ENCODE results near the gene EXD3. TPM values are rescaled to one million over a fixed set of nuclear protein-coding genes. Genes with fewer than 3 reads are reported as not detected.

EXD3 gene
- polyA plus RNA-seq, 6 donors from 2014 or later: 2.3 to 7.5 (median 4.5) TPM; not detected in 1

- peak overlapping the region; percentile 87 to 95 (median 90) for H3K4me3 Mint-ChIP-seq
- ATAC-seq (ENCODE audit: low read depth in 2 of 2) (peak; percentile 26 to 29), DNase-seq (no peak)
- no peaks in the 10 kb centered on the region for H3K9me3 Mint-ChIP-seq
- H3K4me1 Mint-ChIP-seq: peaks cover 32 to 48% (median 45%) of the 10 kb centered on the region in 3 donors
- no peaks in the 10 kb centered on the region for H3K36me3 Mint-ChIP-seq
- no peaks in the 10 kb centered on the region for H3K27me3 Mint-ChIP-seq
- H3K27ac Mint-ChIP-seq: peak overlapping the region in 5 of 6 donors; percentile 85 to 97 (median 90)
Measured at GRCh38 chr9:137278061-137278701, 144.8 kb downstream of the EXD3 start.

- H3K4me1 Mint-ChIP-seq: peaks cover 30 to 44% (median 38%) of the 10 kb centered on the region in 3 donors
- peak; percentile 47 for DNase-seq
- peak within 1 kb of the TSS; percentile 87 to 95 (median 90) for H3K4me3 Mint-ChIP-seq
- peak within 1 kb of the TSS; percentile 54 to 97 (median 91) for H3K27ac Mint-ChIP-seq
- no peaks in the 10 kb centered on the region for H3K27me3 Mint-ChIP-seq
- H3K9me3 Mint-ChIP-seq: no peaks in the 10 kb centered on the region
- H3K36me3 Mint-ChIP-seq: no peaks in the 10 kb centered on the region
- peak; percentile 50 for ATAC-seq (ENCODE audit: low read depth in 2 of 2)
Measured at GRCh38 chr9:137277329-137278041, 145.5 kb downstream of the EXD3 start, which contains the start of gene TOR4A. Gene TOR4A (plus strand): TSS chr9:137277726. CDS start chr9:137278690, 964 bp downstream.

GRCh38 chr9:137276473-137277328 is 146.3 kb downstream of the EXD3 start:
- H3K4me3 Mint-ChIP-seq: peak overlapping the region; percentile 87 to 95 (median 90)
- DNase-seq: no peak

GRCh38 chr9:137275588-137276472 is 147.1 kb downstream of the EXD3 start:
- H3K4me1 Mint-ChIP-seq: peaks cover 28 to 42% (median 32%) of the 10 kb centered on the region in 3 donors
- H3K27me3 Mint-ChIP-seq: no peaks in the 10 kb centered on the region
- ATAC-seq (ENCODE audit: low read depth in 2 of 2) (no peak), DNase-seq (no peak)
- no peaks in the 10 kb centered on the region for H3K36me3 Mint-ChIP-seq
- no peaks in the 10 kb centered on the region for H3K9me3 Mint-ChIP-seq
- H3K4me3 Mint-ChIP-seq: peak overlapping the region; percentile 45 to 90 (median 68)
- peak overlapping the region in 3 of 6 donors; percentile 38 to 94 (median 85) for H3K27ac Mint-ChIP-seq

More at GRCh38 chr9:137276473-137277328, 146.3 kb downstream of the EXD3 start:
- Mint-ChIP-seq H3K36me3 (no peaks in the 10 kb centered on the region), H3K9me3 (no peaks in the 10 kb centered on the region), H3K27me3 (no peaks in the 10 kb centered on the region), H3K4me1 (peaks cover 28 to 37% (median 30%) of the 10 kb centered on the region in 3 donors), H3K27ac (peak overlapping the region in 5 of 6 donors; percentile 89 to 96 (median 90))
- ATAC-seq (ENCODE audit: low read depth in 2 of 2): peak in 1 of 2 donors; percentile 14

- Mint-ChIP-seq H3K27ac (peak overlapping the region in 4 of 6 donors; percentile 22 to 94 (median 86)), H3K9me3 (no peaks in the 10 kb centered on the region), H3K36me3 (no peaks in the 10 kb centered on the region), H3K27me3 (no peaks in the 10 kb centered on the region), H3K4me1 (peaks cover 27 to 42% (median 32%) of the 10 kb centered on the region in 3 donors), H3K4me3 (peak overlapping the region in 6 of 8 donors; percentile 37 to 90 (median 66))
- ATAC-seq (ENCODE audit: low read depth in 2 of 2) (no peak), DNase-seq (no peak)
Measured at GRCh38 chr9:137275203-137275587, 147.8 kb downstream of the EXD3 start.

- Mint-ChIP-seq H3K4me1 (peaks cover 36 to 50% (median 39%) of the 10 kb centered on the region in 3 donors), H3K4me3 (peak overlapping the region in 2 of 8 donors; percentile 58 to 85), H3K36me3 (peaks cover 2 to 3% of the 10 kb centered on the region in 2 donors), H3K27ac (peak overlapping the region in 1 of 6 donors; percentile 85), H3K9me3 (no peaks in the 10 kb centered on the region), H3K27me3 (no peaks in the 10 kb centered on the region)
- no peak for ATAC-seq (ENCODE audit: low read depth in 2 of 2)
- no peak for DNase-seq
Measured at GRCh38 chr9:137273611-137274320, 149.2 kb downstream of the EXD3 start.

GRCh38 chr9:137273095-137273490 is 149.9 kb downstream of the EXD3 start:
- DNase-seq (no peak), ATAC-seq (ENCODE audit: low read depth in 2 of 2) (no peak)
- Mint-ChIP-seq H3K9me3 (no peaks in the 10 kb centered on the region), H3K4me3 (no peak overlapping the region), H3K36me3 (peaks cover 5 to 8% of the 10 kb centered on the region in 2 donors), H3K27ac (no peak overlapping the region), H3K4me1 (peaks cover 43 to 55% (median 43%) of the 10 kb centered on the region in 3 donors), H3K27me3 (no peaks in the 10 kb centered on the region)

GRCh38 chr9:137272241-137273094 is 150.5 kb downstream of the EXD3 start:
- Mint-ChIP-seq H3K27ac (no peak overlapping the region), H3K4me1 (peaks cover 44 to 56% (median 49%) of the 10 kb centered on the region in 3 donors), H3K36me3 (peaks cover 5 to 8% of the 10 kb centered on the region in 2 donors), H3K27me3 (no peaks in the 10 kb centered on the region), H3K9me3 (no peaks in the 10 kb centered on the region), H3K4me3 (no peak overlapping the region)
- DNase-seq: no peak
- ATAC-seq (ENCODE audit: low read depth in 2 of 2): no peak

- H3K36me3 Mint-ChIP-seq: peaks cover 5 to 8% of the 10 kb centered on the region in 2 donors
- H3K4me3 Mint-ChIP-seq: no peak overlapping the region
- no peaks in the 10 kb centered on the region for H3K9me3 Mint-ChIP-seq
- peak overlapping the region in 1 of 6 donors; percentile 44 for H3K27ac Mint-ChIP-seq
- H3K27me3 Mint-ChIP-seq: no peaks in the 10 kb centered on the region
- no peak for DNase-seq
- no peak for ATAC-seq (ENCODE audit: low read depth in 2 of 2)
- H3K4me1 Mint-ChIP-seq: peaks cover 38 to 48% (median 47%) of the 10 kb centered on the region in 3 donors
Measured at GRCh38 chr9:137271696-137272076, 151.3 kb downstream of the EXD3 start.

GRCh38 chr9:137270929-137271695 is 151.8 kb downstream of the EXD3 start:
- Mint-ChIP-seq H3K27ac (peak overlapping the region in 1 of 6 donors; percentile 44), H3K4me1 (peaks cover 36 to 44% (median 44%) of the 10 kb centered on the region in 3 donors), H3K9me3 (no peaks in the 10 kb centered on the region), H3K36me3 (peaks cover 5 to 8% of the 10 kb centered on the region in 2 donors), H3K4me3 (peak overlapping the region in 1 of 8 donors; percentile 16), H3K27me3 (no peaks in the 10 kb centered on the region)
- DNase-seq (no peak), ATAC-seq (ENCODE audit: low read depth in 2 of 2) (no peak)
